ENCODE data around the gene MIOS.

MIOS gene

DNA sequence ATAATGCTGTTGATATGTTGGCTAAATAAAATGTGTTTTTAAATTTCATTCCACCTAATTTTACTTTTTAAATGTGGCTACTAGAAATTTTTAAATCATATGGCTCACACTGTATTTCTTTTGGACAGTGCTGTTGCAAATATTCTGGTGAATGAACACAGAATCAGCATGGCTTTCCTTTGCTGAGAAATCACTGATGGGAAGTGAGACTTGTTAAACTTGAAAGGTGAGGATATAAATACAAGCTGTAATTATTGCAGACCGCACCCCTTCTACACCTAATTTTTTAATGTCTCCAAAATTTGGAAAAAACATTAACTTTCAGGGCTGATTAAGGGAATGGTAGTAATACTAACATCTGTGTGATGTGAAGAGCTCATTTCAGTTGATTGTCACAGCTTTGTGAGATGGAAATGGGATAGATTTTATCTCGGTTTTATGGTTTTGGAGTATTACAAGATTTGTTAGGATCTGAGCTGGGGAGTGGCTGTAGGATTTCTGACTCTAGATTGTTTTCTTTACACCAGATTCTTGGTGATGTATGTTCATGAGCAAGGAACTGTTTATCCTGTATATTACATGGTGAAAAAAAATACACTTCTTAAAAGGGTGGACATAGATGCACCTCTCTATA, 1.3 kb downstream of the MIOS start:
- H3K4me3 ChIP-seq (ENCODE audit: low read depth in 1 of 2, low read length in 2 of 2), result peak overlapping the region; percentile 75 to 87
- H3K9me3 ChIP-seq (ENCODE audit: low read length), result no peaks in the 10 kb centered on the region
- H3K9ac ChIP-seq (ENCODE audit: low read length), result peak overlapping the region; percentile 72
- peaks cover 15% of the 10 kb centered on the region for H3K4me1 ChIP-seq (ENCODE audit: insufficient read depth, low read length)
- no peak overlapping the region for H3K27ac ChIP-seq (ENCODE audit: low read depth, low read length)
- no peaks in the 10 kb centered on the region for H3K36me3 ChIP-seq (ENCODE audit: insufficient read depth, low read length)
- H3K27me3 ChIP-seq (ENCODE audit: control insufficient read depth in 1 of 2, insufficient read depth in 2 of 2, low read length in 2 of 2), result no peaks in the 10 kb centered on the region

DNA sequence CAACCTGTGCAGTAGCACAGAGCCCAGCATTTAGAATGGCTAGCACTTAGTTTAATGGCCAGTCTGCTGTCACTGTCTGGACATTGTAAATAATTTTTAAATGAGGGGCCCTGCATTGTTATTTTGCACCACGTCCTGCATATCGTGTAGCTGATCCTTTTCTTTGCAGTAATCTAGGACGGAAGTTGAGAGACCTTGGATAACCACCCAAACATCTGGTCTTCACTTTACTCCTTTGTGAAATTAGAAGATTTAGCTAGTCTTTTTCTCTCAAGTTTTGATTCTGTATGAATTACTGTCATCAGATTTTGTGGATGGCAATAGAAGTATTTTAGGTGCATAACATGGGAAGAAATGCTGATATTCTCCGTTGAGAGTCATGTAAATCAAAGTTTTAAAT, 1.9 kb downstream of the MIOS start:
- no peak overlapping the region for H3K9ac ChIP-seq (ENCODE audit: low read length)
- H3K9me3 ChIP-seq (ENCODE audit: low read length), result no peaks in the 10 kb centered on the region
- H3K27ac ChIP-seq (ENCODE audit: low read depth, low read length), result no peak overlapping the region
- H3K4me1 ChIP-seq (ENCODE audit: insufficient read depth, low read length), result peaks cover 15% of the 10 kb centered on the region
- no peaks in the 10 kb centered on the region for H3K36me3 ChIP-seq (ENCODE audit: insufficient read depth, low read length)
- no peak overlapping the region for H3K4me3 ChIP-seq (ENCODE audit: low read depth in 1 of 2, low read length in 2 of 2)
- no peaks in the 10 kb centered on the region for H3K27me3 ChIP-seq (ENCODE audit: control insufficient read depth in 1 of 2, insufficient read depth in 2 of 2, low read length in 2 of 2)

DNA sequence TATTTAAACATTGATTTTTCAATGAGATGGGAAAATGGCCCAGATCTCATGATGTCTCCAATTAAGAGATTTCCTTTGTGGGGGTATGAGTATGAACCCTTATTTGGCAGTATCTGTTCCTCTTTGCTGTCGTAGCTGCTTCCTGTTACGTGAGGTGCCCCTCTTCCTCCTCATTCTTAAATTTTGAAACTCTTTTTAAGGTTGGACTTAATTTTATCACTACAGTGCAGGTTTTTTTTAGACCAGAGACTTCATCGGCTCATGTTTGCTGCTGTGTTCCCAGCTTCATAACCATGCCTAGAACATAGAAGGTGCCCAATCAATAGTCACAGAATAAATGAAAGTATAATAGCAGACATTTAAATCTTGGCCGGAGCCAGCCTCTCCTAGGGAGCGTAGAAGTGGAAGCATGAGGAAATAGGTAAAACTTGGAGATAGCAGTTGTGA, 2.4 kb downstream of the MIOS start:
- Histone ChIP-seq H3K4me3 (ENCODE audit: low read depth in 1 of 2, low read length in 2 of 2) (no peak overlapping the region), H3K9me3 (ENCODE audit: low read length) (no peaks in the 10 kb centered on the region), H3K4me1 (ENCODE audit: insufficient read depth, low read length) (peaks cover 15% of the 10 kb centered on the region), H3K9ac (ENCODE audit: low read length) (no peak overlapping the region), H3K36me3 (ENCODE audit: insufficient read depth, low read length) (no peaks in the 10 kb centered on the region), H3K27me3 (ENCODE audit: control insufficient read depth in 1 of 2, insufficient read depth in 2 of 2, low read length in 2 of 2) (no peaks in the 10 kb centered on the region), H3K27ac (ENCODE audit: low read depth, low read length) (no peak overlapping the region)

DNA sequence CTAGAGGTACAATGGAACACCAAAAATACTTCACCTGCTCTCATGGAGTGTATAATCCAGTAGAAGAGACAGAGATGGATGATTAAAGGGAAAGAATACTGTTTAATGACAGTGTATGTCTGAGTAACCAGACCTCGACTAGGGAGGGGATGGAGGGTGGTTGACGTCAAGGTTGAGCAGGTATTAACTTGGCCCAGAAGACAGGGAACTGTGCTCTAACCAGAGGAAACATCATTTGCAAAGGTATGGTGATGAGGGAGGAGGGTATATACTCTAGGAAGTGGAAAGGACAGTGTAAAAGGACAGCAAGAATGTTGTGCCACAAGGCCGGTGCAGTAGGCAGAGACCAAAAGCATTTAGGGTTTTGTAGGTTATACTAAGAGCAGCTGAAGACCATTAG, 2.9 kb downstream of the MIOS start:
- H3K4me1 ChIP-seq (ENCODE audit: insufficient read depth, low read length), result peaks cover 15% of the 10 kb centered on the region
- no peak overlapping the region for H3K9ac ChIP-seq (ENCODE audit: low read length)
- H3K27me3 ChIP-seq (ENCODE audit: control insufficient read depth in 1 of 2, insufficient read depth in 2 of 2, low read length in 2 of 2), result no peaks in the 10 kb centered on the region
- no peaks in the 10 kb centered on the region for H3K36me3 ChIP-seq (ENCODE audit: insufficient read depth, low read length)
- no peaks in the 10 kb centered on the region for H3K9me3 ChIP-seq (ENCODE audit: low read length)
- no peak overlapping the region for H3K4me3 ChIP-seq (ENCODE audit: low read depth in 1 of 2, low read length in 2 of 2)
- H3K27ac ChIP-seq (ENCODE audit: low read depth, low read length), result no peak overlapping the region

DNA sequence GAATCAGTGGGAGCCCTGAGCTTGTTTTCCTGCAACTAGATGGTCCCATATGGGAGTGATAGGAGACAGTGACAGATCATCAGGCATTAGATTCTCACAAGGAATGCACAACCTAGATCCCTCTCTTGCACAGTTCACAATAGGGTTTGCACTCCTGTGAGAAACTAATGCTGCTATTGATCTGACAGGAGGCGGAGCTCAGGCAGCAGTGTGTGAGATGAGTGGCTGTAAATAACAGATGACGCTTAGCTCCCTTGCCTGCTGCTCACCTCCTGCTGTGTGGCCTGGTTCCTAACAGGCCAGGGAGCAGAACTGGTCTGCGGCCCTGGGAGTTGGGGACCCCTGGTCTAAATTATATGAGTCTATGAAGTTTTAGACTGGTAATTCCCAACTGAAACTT, 3.9 kb downstream of the MIOS start:
- no peak overlapping the region for H3K4me3 ChIP-seq (ENCODE audit: low read depth in 1 of 2, low read length in 2 of 2)
- H3K9ac ChIP-seq (ENCODE audit: low read length), result no peak overlapping the region
- no peaks in the 10 kb centered on the region for H3K36me3 ChIP-seq (ENCODE audit: insufficient read depth, low read length)
- peaks cover 15% of the 10 kb centered on the region for H3K4me1 ChIP-seq (ENCODE audit: insufficient read depth, low read length)
- H3K9me3 ChIP-seq (ENCODE audit: low read length), result no peaks in the 10 kb centered on the region
- H3K27ac ChIP-seq (ENCODE audit: low read depth, low read length), result no peak overlapping the region
- H3K27me3 ChIP-seq (ENCODE audit: control insufficient read depth in 1 of 2, insufficient read depth in 2 of 2, low read length in 2 of 2), result no peaks in the 10 kb centered on the region

DNA sequence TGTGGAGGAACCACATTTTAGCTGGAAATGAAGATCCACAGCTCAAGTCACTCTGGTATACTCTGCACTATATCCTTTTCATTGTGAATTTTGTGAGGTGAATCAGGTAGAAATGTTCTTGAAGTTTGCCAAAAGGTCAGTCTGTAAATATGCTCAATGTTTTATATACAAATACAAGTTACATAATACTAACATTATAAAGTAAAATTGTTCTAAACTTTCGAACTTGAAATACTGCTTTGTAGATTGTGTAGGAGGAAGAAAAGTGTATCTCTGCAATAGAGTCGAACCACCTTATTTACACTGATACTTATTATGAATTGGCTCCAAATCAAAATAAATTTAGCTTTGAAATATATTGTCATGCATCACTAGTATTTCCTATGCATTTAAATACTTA, 7.0 kb downstream of the MIOS start:
- Histone ChIP-seq H3K9ac (ENCODE audit: low read length) (no peak overlapping the region), H3K4me3 (ENCODE audit: low read depth in 1 of 2, low read length in 2 of 2) (no peak overlapping the region), H3K27ac (ENCODE audit: low read depth, low read length) (no peak overlapping the region), H3K9me3 (ENCODE audit: low read length) (no peaks in the 10 kb centered on the region), H3K27me3 (ENCODE audit: control insufficient read depth in 1 of 2, insufficient read depth in 2 of 2, low read length in 2 of 2) (no peaks in the 10 kb centered on the region), H3K36me3 (ENCODE audit: insufficient read depth, low read length) (no peaks in the 10 kb centered on the region), H3K4me1 (ENCODE audit: insufficient read depth, low read length) (peaks cover 3% of the 10 kb centered on the region)

DNA sequence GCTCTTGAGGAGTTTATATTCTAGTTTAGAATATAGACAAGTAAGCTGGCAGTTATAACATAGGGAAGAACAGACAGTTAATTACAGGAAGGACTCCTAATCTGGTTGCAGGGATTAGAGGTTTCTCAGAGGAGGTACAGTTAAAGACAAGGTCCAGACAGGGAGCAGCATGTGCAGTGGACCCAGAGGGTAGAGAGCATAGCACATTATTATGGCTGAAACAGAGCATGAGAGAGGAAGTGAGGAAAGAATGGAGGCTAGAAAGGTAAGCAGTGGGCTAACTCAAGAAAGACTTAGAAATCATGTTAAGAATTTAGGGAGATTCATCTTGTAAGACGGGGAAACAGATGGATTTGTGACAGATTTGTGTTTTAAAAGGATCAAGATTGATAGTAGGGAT, 9.7 kb downstream of the MIOS start:
- Histone ChIP-seq H3K27ac (ENCODE audit: low read depth, low read length) (no peak overlapping the region), H3K9me3 (ENCODE audit: low read length) (no peaks in the 10 kb centered on the region), H3K36me3 (ENCODE audit: insufficient read depth, low read length) (no peaks in the 10 kb centered on the region), H3K4me3 (ENCODE audit: low read depth in 1 of 2, low read length in 2 of 2) (no peak overlapping the region), H3K9ac (ENCODE audit: low read length) (no peak overlapping the region), H3K27me3 (ENCODE audit: control insufficient read depth in 1 of 2, insufficient read depth in 2 of 2, low read length in 2 of 2) (no peaks in the 10 kb centered on the region), H3K4me1 (ENCODE audit: insufficient read depth, low read length) (no peaks in the 10 kb centered on the region)

DNA sequence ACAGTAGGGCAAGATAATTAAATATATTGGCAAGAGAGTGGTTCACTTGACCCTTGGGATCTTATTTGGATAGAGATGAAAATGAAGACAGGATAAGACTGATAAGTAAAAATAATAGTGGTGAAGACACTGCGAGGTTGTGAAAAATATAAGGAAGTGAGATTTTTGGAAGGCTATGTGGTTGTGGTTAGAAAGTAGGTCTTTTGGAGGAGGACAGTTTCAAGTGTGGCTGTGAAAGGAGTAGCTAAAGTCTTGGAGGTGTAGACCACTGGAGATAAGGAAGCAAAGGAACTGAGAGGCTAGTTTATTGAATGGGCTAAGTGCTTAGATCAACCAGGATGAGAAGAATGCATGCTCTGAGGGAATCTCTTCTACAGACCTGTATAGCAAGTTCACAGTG, 11.2 kb downstream of the MIOS start:
- H3K36me3 ChIP-seq (ENCODE audit: insufficient read depth, low read length), result no peaks in the 10 kb centered on the region
- H3K27me3 ChIP-seq (ENCODE audit: control insufficient read depth in 1 of 2, insufficient read depth in 2 of 2, low read length in 2 of 2), result no peaks in the 10 kb centered on the region
- H3K4me3 ChIP-seq (ENCODE audit: low read depth in 1 of 2, low read length in 2 of 2), result no peak overlapping the region
- H3K4me1 ChIP-seq (ENCODE audit: insufficient read depth, low read length), result no peaks in the 10 kb centered on the region
- no peak overlapping the region for H3K9ac ChIP-seq (ENCODE audit: low read length)
- no peak overlapping the region for H3K27ac ChIP-seq (ENCODE audit: low read depth, low read length)
- H3K9me3 ChIP-seq (ENCODE audit: low read length), result no peaks in the 10 kb centered on the region

DNA sequence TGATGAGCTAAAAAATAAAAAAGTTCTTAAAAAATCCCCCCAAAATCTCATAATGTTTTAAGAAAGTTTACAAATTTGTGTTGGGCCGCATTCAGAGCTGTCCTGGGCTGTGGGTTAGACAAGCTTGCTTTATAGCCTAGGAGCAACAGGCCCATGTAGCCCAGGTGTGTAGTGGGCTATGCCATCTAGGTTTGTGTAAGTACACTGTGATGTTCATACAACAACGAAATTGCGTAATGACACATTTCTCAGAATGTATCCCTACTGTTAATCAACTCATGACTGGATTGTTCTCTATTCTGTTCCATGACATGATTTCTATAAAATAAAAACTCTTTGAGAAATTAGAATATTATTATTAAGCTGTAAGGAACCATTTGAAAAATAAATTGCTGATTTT, 13.0 kb downstream of the MIOS start:
- no peaks in the 10 kb centered on the region for H3K9me3 ChIP-seq (ENCODE audit: low read length)

DNA sequence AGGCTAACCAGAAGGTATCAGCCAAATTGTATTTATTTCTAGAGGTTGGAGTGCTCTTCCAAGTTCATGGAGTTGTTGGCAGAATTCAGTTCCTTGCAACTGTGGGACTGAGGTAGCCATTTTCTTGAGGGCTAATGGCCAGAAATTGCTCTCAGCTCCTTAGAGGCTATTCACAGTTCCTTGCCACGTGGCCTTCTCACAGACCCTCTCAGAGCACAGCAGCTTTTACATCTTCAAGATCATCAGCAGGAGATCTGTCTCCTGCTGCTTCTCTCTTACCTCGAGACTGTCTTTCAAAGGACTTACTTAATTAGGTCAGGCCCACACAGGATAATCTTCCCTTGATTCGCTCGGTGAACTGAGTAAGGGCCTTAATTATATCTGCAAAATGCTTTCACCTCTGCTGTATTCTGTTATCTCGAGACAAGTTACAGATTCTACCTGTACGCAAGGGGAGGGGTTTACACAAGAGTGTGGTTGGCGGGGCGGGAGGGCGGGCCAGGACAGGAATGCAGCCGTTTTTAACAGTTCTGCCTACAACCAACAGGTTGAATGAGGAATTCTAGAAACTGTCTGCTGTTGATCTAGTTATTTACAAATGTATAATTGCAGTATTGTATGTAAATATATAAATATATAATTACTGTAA, 15.0 kb downstream of the MIOS start:
- no peaks in the 10 kb centered on the region for H3K4me1 ChIP-seq (ENCODE audit: insufficient read depth, low read length)
- H3K36me3 ChIP-seq (ENCODE audit: insufficient read depth, low read length), result no peaks in the 10 kb centered on the region
- H3K27ac ChIP-seq (ENCODE audit: low read depth, low read length), result no peak overlapping the region
- H3K4me3 ChIP-seq (ENCODE audit: low read depth in 1 of 2, low read length in 2 of 2), result no peak overlapping the region
- no peak overlapping the region for H3K9ac ChIP-seq (ENCODE audit: low read length)
- no peaks in the 10 kb centered on the region for H3K27me3 ChIP-seq (ENCODE audit: control insufficient read depth in 1 of 2, insufficient read depth in 2 of 2, low read length in 2 of 2)
- H3K9me3 ChIP-seq (ENCODE audit: low read length), result no peaks in the 10 kb centered on the region

More for the DNA sequence above, 13.0 kb downstream of the MIOS start:
- no peak overlapping the region for H3K4me3 ChIP-seq (ENCODE audit: low read depth in 1 of 2, low read length in 2 of 2)
- H3K27ac ChIP-seq (ENCODE audit: low read depth, low read length), result no peak overlapping the region
- no peaks in the 10 kb centered on the region for H3K27me3 ChIP-seq (ENCODE audit: control insufficient read depth in 1 of 2, insufficient read depth in 2 of 2, low read length in 2 of 2)
- no peaks in the 10 kb centered on the region for H3K36me3 ChIP-seq (ENCODE audit: insufficient read depth, low read length)
- no peak overlapping the region for H3K9ac ChIP-seq (ENCODE audit: low read length)
- H3K4me1 ChIP-seq (ENCODE audit: insufficient read depth, low read length), result no peaks in the 10 kb centered on the region

DNA sequence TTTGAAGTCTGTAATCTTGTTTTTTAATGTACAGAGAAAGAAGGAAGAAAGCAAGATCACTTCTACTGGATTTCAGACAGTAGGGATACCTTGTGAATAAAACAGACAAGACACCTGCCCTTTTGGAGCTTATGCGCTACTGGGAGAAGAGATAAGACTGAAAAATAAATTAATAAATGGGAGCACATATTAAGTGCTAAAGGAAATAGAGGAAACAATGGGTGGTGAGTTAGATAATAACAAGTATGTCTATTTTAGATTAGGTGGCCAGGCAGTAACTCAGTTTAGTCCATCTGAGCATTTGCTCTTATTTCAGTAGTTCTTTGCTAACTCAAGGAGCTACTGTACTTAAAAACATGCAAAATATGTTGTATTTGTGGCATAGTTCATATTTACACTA, 15.9 kb downstream of the MIOS start:
- H3K36me3 ChIP-seq (ENCODE audit: insufficient read depth, low read length), result no peaks in the 10 kb centered on the region
- no peak overlapping the region for H3K4me3 ChIP-seq (ENCODE audit: low read depth in 1 of 2, low read length in 2 of 2)
- H3K9ac ChIP-seq (ENCODE audit: low read length), result no peak overlapping the region
- no peaks in the 10 kb centered on the region for H3K27me3 ChIP-seq (ENCODE audit: control insufficient read depth in 1 of 2, insufficient read depth in 2 of 2, low read length in 2 of 2)
- no peak overlapping the region for H3K27ac ChIP-seq (ENCODE audit: low read depth, low read length)
- H3K4me1 ChIP-seq (ENCODE audit: insufficient read depth, low read length), result no peaks in the 10 kb centered on the region
- H3K9me3 ChIP-seq (ENCODE audit: low read length), result no peaks in the 10 kb centered on the region

- Histone ChIP-seq H3K4me3 (ENCODE audit: low read depth in 1 of 2, low read length in 2 of 2) (no peak overlapping the region), H3K36me3 (ENCODE audit: insufficient read depth, low read length) (no peaks in the 10 kb centered on the region), H3K27me3 (ENCODE audit: control insufficient read depth in 1 of 2, insufficient read depth in 2 of 2, low read length in 2 of 2) (no peaks in the 10 kb centered on the region), H3K4me1 (ENCODE audit: insufficient read depth, low read length) (no peaks in the 10 kb centered on the region), H3K9me3 (ENCODE audit: low read length) (no peaks in the 10 kb centered on the region), H3K9ac (ENCODE audit: low read length) (no peak overlapping the region), H3K27ac (ENCODE audit: low read depth, low read length) (no peak overlapping the region)
Measured at GRCh38 chr7:7583731-7584130, 17.0 kb downstream of the MIOS start.
